ENCODE data around the gene PHPT1. TPM values are rescaled to one million over a fixed set of nuclear protein-coding genes. Genes with fewer than 3 reads are reported as not detected.

The PHPT1 gene
- total and polyA plus RNA-seq, 8 donors = 75.2 to 189 (median 84.0) TPM

- H3K4me3 ChIP-seq = no peak overlapping the region
- H3K27me3 ChIP-seq = no peaks in the 10 kb centered on the region
- 89 to 92% methylated on average over 13 of the region's 13 CpGs for WGBS, 2 donors
- ATAC-seq = no peak
- no peaks in the 10 kb centered on the region for H3K36me3 ChIP-seq
- DNase-seq = peak in 1 of 6 donors; percentile 28
- no peak for TF ChIP-seq CTCF (IDR thresholded peaks at IDR 0.05)
- intact Hi-C loops (cut with DNase I) = no loop called here
- FAIRE-seq = no peak
- H3K4me1 ChIP-seq = peaks cover under 1 to 8% (median under 1%) of the 10 kb centered on the region in 3 donors
- no peaks in the 10 kb centered on the region for H3K9me3 ChIP-seq
- H3K27ac ChIP-seq = no peak overlapping the region
Observed at GRCh38 chr9:136814725-136815421, 34.3 kb upstream of the PHPT1 start.

DNA sequence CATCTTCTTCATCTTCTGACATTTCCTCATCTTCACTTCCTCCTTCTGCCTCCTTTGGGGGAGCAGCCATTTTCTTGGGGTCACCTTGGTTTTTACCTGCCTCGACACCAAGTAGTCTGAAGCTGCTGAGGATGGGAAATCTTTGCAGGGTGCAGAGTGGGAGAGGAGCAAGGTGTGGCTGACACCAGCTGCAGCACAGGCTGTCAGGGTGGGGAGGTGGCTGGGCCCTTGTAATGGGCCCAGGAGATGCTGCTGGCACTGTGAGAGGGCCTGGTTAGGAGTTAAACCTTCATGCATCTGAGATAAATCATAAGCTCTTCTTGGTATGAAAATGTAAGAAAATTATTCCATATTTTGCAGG is 33.8 kb upstream of the PHPT1 start:
- Histone ChIP-seq H3K27ac (no peak overlapping the region), H3K4me1 (peaks cover 0 to 5% (median 0%) of the 10 kb centered on the region in 3 donors), H3K4me3 (no peak overlapping the region), H3K36me3 (no peaks in the 10 kb centered on the region), H3K9me3 (no peaks in the 10 kb centered on the region), H3K27me3 (no peaks in the 10 kb centered on the region)
- FAIRE-seq (no peak), ATAC-seq (no peak), DNase-seq (peak in 1 of 6 donors; percentile 9)
- WGBS, 2 donors = 0% methylated on average over 1 of the region's 1 CpG
- intact Hi-C loops (cut with DNase I) = no loop called here
- TF ChIP-seq CTCF (IDR thresholded peaks at IDR 0.05) = no peak

GRCh38 chr9:136820971-136821825 is 28.0 kb upstream of the PHPT1 start:
- ATAC-seq (peak in 3 of 4 donors; percentile 6 to 44 (median 30)), FAIRE-seq (no peak), DNase-seq (peak in 3 of 6 donors; percentile 27 to 63 (median 43))
- H3K9me3 ChIP-seq = no peaks in the 10 kb centered on the region
- H3K27ac ChIP-seq = no peak overlapping the region
- no peak for TF ChIP-seq CTCF (IDR thresholded peaks at IDR 0.05)
- intact Hi-C loops (cut with DNase I) = no loop called here
- 75 to 79% methylated on average over 64 to 83 of the region's 83 CpGs for WGBS, 2 donors
- H3K4me3 ChIP-seq = peak overlapping the region in 1 of 4 donors; percentile 10
- H3K36me3 ChIP-seq = peaks cover 0 to 8% (median 5%) of the 10 kb centered on the region in 3 donors
- no peaks in the 10 kb centered on the region for H3K27me3 ChIP-seq
- H3K4me1 ChIP-seq = no peaks in the 10 kb centered on the region

- Histone ChIP-seq H3K9me3 (no peaks in the 10 kb centered on the region), H3K4me3 (no peak overlapping the region), H3K36me3 (peaks cover 0 to 8% (median 5%) of the 10 kb centered on the region in 3 donors), H3K4me1 (peaks cover 0 to 7% (median 0%) of the 10 kb centered on the region in 3 donors), H3K27me3 (no peaks in the 10 kb centered on the region), H3K27ac (no peak overlapping the region)
- no peak for TF ChIP-seq CTCF (IDR thresholded peaks at IDR 0.05)
- no peak for FAIRE-seq
- ATAC-seq = no peak
- 89% methylated on average over 38 to 42 of the region's 42 CpGs for WGBS, 2 donors
- peak in 4 of 6 donors; percentile 13 to 74 (median 48) for DNase-seq
- intact Hi-C loops (cut with DNase I) = no loop called here
Observed at GRCh38 chr9:136821826-136822544, 27.2 kb upstream of the PHPT1 start.

Data from pancreas (tissue), 10 donors.